ENCODE measurements around the gene LSM3. TPM values are rescaled to one million over a fixed set of nuclear protein-coding genes. Genes with fewer than 3 reads are reported as not detected.

LSM3 gene
- total and polyA plus RNA-seq, 2 experiments from 2014 or later = 5.9 to 32.2 TPM

DNA sequence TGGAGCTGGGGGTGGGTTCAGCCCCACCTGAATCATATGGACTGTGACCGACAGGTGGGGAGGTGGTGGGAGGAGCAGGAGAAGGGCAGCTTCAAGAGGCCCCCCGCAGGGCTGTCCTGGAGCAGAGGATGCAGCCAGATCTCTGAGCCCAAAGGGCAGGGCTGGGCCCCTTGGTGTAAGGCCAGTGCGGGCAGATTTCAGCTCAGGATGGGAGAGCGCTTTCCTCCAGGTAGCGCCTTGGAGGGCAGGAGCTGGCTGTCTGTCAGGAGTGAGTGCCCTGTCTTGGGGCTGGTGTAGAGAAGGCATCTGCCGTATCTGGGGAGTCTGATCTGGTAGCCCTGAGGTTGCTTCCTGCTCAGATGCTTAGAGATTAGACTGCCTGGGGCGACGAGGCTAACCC is 46.5 kb upstream of the LSM3 start:
- no peak for DNase-seq (ENCODE audit: low read depth in 1 of 2, low spot score in 1 of 2)
- H3K27ac ChIP-seq = no peak overlapping the region
- no peaks in the 10 kb centered on the region for H3K9me3 ChIP-seq (ENCODE audit: low read depth)
- H3K4me3 ChIP-seq = no peak overlapping the region
- TF ChIP-seq, protein P1, sequence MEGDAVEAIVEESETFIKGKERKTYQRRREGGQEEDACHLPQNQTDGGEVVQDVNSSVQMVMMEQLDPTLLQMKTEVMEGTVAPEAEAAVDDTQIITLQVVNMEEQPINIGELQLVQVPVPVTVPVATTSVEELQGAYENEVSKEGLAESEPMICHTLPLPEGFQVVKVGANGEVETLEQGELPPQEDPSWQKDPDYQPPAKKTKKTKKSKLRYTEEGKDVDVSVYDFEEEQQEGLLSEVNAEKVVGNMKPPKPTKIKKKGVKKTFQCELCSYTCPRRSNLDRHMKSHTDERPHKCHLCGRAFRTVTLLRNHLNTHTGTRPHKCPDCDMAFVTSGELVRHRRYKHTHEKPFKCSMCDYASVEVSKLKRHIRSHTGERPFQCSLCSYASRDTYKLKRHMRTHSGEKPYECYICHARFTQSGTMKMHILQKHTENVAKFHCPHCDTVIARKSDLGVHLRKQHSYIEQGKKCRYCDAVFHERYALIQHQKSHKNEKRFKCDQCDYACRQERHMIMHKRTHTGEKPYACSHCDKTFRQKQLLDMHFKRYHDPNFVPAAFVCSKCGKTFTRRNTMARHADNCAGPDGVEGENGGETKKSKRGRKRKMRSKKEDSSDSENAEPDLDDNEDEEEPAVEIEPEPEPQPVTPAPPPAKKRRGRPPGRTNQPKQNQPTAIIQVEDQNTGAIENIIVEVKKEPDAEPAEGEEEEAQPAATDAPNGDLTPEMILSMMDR (IDR thresholded peaks at IDR 0.05; ENCODE audit: low read depth, low read length) = no peak
- H3K4me1 ChIP-seq (ENCODE audit: low read depth) = peaks cover 5% of the 10 kb centered on the region
- H3K27me3 ChIP-seq = no peaks in the 10 kb centered on the region
- H3K36me3 ChIP-seq = peaks cover 39% of the 10 kb centered on the region

GRCh38 chr3:14132689-14133088 is 45.9 kb upstream of the LSM3 start:
- Histone ChIP-seq H3K9me3 (ENCODE audit: low read depth) (no peaks in the 10 kb centered on the region), H3K4me1 (ENCODE audit: low read depth) (peaks cover 10% of the 10 kb centered on the region), H3K36me3 (peaks cover 39% of the 10 kb centered on the region), H3K4me3 (no peak overlapping the region), H3K27me3 (no peaks in the 10 kb centered on the region), H3K27ac (no peak overlapping the region)
- TF ChIP-seq, protein P1 (IDR thresholded peaks at IDR 0.05; ENCODE audit: low read depth, low read length) = no peak
- DNase-seq (ENCODE audit: low read depth in 1 of 2, low spot score in 1 of 2) = no peak

GRCh38 chr3:14133188-14133800 is 45.3 kb upstream of the LSM3 start:
- DNase-seq (ENCODE audit: low read depth in 1 of 2, low spot score in 1 of 2) = no peak
- H3K4me1 ChIP-seq (ENCODE audit: low read depth) = peaks cover 10% of the 10 kb centered on the region
- H3K9me3 ChIP-seq (ENCODE audit: low read depth) = no peaks in the 10 kb centered on the region
- TF ChIP-seq, protein P1 (IDR thresholded peaks at IDR 0.05; ENCODE audit: low read depth, low read length) = no peak
- H3K4me3 ChIP-seq = no peak overlapping the region
- peaks cover 39% of the 10 kb centered on the region for H3K36me3 ChIP-seq
- no peaks in the 10 kb centered on the region for H3K27me3 ChIP-seq
- no peak overlapping the region for H3K27ac ChIP-seq

GRCh38 chr3:14133876-14134275 is 44.7 kb upstream of the LSM3 start:
- H3K36me3 ChIP-seq = peaks cover 38% of the 10 kb centered on the region
- TF ChIP-seq, protein P1 (IDR thresholded peaks at IDR 0.05; ENCODE audit: low read depth, low read length) = no peak
- no peak for DNase-seq (ENCODE audit: low read depth in 1 of 2, low spot score in 1 of 2)
- no peaks in the 10 kb centered on the region for H3K27me3 ChIP-seq
- peaks cover 15% of the 10 kb centered on the region for H3K4me1 ChIP-seq (ENCODE audit: low read depth)
- no peaks in the 10 kb centered on the region for H3K9me3 ChIP-seq (ENCODE audit: low read depth)
- no peak overlapping the region for H3K27ac ChIP-seq
- H3K4me3 ChIP-seq = no peak overlapping the region

DNA sequence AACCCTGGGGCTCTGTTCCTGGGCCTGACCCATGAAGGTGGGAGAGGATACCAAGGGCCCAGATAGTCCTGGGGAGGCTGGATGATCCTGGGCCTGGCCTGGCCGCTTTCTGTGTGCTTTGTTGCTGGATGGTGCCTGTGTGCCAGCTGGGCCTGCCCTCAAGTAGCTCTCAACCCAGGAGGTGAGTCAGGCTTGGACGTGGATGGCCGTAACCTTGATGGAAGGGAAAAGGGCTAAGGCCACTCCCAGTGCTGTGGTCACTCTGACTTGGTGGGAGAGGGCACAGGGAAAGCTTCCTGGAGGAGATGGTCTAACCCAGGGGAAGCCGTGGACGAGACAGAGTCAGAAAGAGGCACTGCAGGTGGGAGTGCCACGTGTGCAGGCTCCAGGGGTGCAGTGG is 44.3 kb upstream of the LSM3 start:
- no peaks in the 10 kb centered on the region for H3K9me3 ChIP-seq (ENCODE audit: low read depth)
- H3K4me1 ChIP-seq (ENCODE audit: low read depth) = peaks cover 16% of the 10 kb centered on the region
- TF ChIP-seq, protein P1 (IDR thresholded peaks at IDR 0.05; ENCODE audit: low read depth, low read length) = no peak
- H3K36me3 ChIP-seq = peaks cover 36% of the 10 kb centered on the region
- no peaks in the 10 kb centered on the region for H3K27me3 ChIP-seq
- H3K4me3 ChIP-seq = no peak overlapping the region
- H3K27ac ChIP-seq = no peak overlapping the region
- no peak for DNase-seq (ENCODE audit: low read depth in 1 of 2, low spot score in 1 of 2)

Measured in cardiac muscle cell (in vitro differentiated cells and primary cell).